AG04449 (cell line): Measurements from ENCODE around the gene CNTNAP2.
"Not testable (repeated sequence)": the region's sequence is repeated elsewhere in the genome, so short reads cannot be mapped to it uniquely, and the experiment has no call there.

Experiments used
- CTCF ChIA-PET: fragments of 350-600 bp; formaldehyde crosslinking; extraction: SDS; loops from one replicate; lab custom pipeline; 2021; ENCODE audit warnings: antibody characterized with exemption; lab: Yijun Ruan, JAX
- POLR2A ChIA-PET: fragments of 400-600, 350-600 bp; formaldehyde crosslinking; extraction: SDS; loops from one replicate; lab custom pipeline; 2020; ENCODE audit warnings: antibody characterized with exemption, inconsistent platforms; lab: Yijun Ruan, JAX
- DNase-seq: peaks from one replicate; pipeline ENCODE4 v3.0.0-alpha.2; 2010; ENCODE audit warnings: low read depth, low spot score
- H3K4me3 ChIP-seq: 2 replicates; pipeline ENCODE4 v1.5.1; 2011; ENCODE audit warnings: low read depth, mild to moderate bottlenecking, control low read depth, low read length
- CTCF ChIP-seq: IDR thresholded peaks from one replicate; pipeline ENCODE4 v1.5.1; 2011; ENCODE audit warnings: mild to moderate bottlenecking, moderate library complexity, low read length, control low read depth, inconsistent platforms; ENCODE audit not compliant: insufficient read depth; ENCODE audit errors: missing control alignments

Gene CNTNAP2

GRCh38 chr7:148299350-148300276 is 2183.0 kb downstream of the CNTNAP2 start:
- no peak for TF ChIP-seq CTCF
- DNase-seq, result no peak
- POLR2A ChIA-PET, result interaction anchor here (0.6 kb wide), 1 partner anchor 19 kb away, joined by 3 read pairs; no protein-coding TSS in a partner anchor
- no peak overlapping the region for H3K4me3 ChIP-seq
- CTCF ChIA-PET, result no interaction called here

- POLR2A ChIA-PET, CTCF ChIA-PET, DNase-seq, H3K4me3 ChIP-seq: not testable (repeated sequence)
Observed at GRCh38 chr7:148302436-148302835, 2185.8 kb downstream of the CNTNAP2 start.

GRCh38 chr7:148303295-148304082 is 2186.9 kb downstream of the CNTNAP2 start:
- ChIA-PET POLR2A (no interaction called here), CTCF (no interaction called here)
- TF ChIP-seq CTCF, result no peak
- H3K4me3 ChIP-seq, result no peak overlapping the region
- peak; percentile 12 for DNase-seq

- ChIA-PET POLR2A (no interaction called here), CTCF (no interaction called here)
- no peak for DNase-seq
- TF ChIP-seq CTCF, result no peak
- H3K4me3 ChIP-seq, result no peak overlapping the region
Observed at GRCh38 chr7:148304083-148304335, 2187.4 kb downstream of the CNTNAP2 start.

GRCh38 chr7:148304456-148304855 is 2187.9 kb downstream of the CNTNAP2 start:
- DNase-seq, result no peak
- no peak for TF ChIP-seq CTCF
- no peak overlapping the region for H3K4me3 ChIP-seq
- POLR2A ChIA-PET, result no interaction called here
- CTCF ChIA-PET, result no interaction called here

GRCh38 chr7:148306759-148307158 is 2190.2 kb downstream of the CNTNAP2 start:
- ChIA-PET POLR2A (no interaction called here), CTCF (no interaction called here)
- TF ChIP-seq CTCF, result no peak
- DNase-seq, result no peak
- H3K4me3 ChIP-seq, result no peak overlapping the region
